Measurements from ENCODE around the gene TTLL5. TPM values are rescaled to one million over a fixed set of nuclear protein-coding genes. Genes with fewer than 3 reads are reported as not detected.
A peak's percentile ranks its signal among the peaks of the same experiment; 100 is the strongest.

TTLL5 gene
- total and polyA plus RNA-seq, 7 donors = 4.8 to 36.6 (median 17.9) TPM

GRCh38 chr14:75657331-75657730 lies 3.7 kb upstream of the TTLL5 start:
- H3K9me3 ChIP-seq = no peaks in the 10 kb centered on the region
- 83 to 89% methylated on average over 4 of the region's 4 CpGs for WGBS, 2 donors
- TF ChIP-seq POLR2A (IDR thresholded peaks at IDR 0.05) (no peak), CTCF (IDR thresholded peaks at IDR 0.05) (no peak), EP300 (IDR thresholded peaks at IDR 0.05) (no peak), POLR2AphosphoS5 (IDR thresholded peaks at IDR 0.05) (no peak)
- no peaks in the 10 kb centered on the region for H3K27me3 ChIP-seq
- H3K36me3 ChIP-seq = peaks cover 0 to 36% (median 2%) of the 10 kb centered on the region in 4 donors
- peaks cover 0 to 20% (median 18%) of the 10 kb centered on the region in 4 donors for H3K4me1 ChIP-seq
- H3K4me3 ChIP-seq = no peak overlapping the region
- intact Hi-C loops (cut with DNase I) = loop anchor here (10.0 kb wide), 1 partner anchor 343 kb away; no protein-coding TSS in a partner anchor
- DNase-seq = no peak
- no peak overlapping the region for H3K27ac ChIP-seq

DNA sequence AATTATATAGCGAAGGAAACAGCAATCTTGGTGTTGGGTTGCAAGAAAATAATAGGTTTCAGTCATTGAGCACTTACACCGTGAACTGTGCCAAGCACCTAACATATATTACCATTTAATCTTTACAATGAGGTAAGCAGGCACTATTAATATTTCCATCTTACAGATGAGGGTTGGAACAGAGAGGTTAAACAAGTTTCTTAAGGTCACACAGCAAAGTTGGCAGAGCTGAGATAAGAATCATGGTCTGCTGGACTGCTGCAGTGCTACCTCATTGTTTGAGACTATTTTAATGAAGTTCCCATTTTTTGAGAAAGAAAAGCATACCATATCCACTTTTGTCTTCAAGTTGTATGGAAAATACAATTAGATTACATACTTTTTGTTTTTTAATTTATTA lies 2.1 kb upstream of the TTLL5 start:
- no peak for DNase-seq
- Histone ChIP-seq H3K4me3 (no peak overlapping the region), H3K27me3 (no peaks in the 10 kb centered on the region), H3K4me1 (peaks cover 0 to 22% (median 20%) of the 10 kb centered on the region in 4 donors), H3K27ac (no peak overlapping the region), H3K9me3 (no peaks in the 10 kb centered on the region), H3K36me3 (peaks cover 0 to 30% (median 2%) of the 10 kb centered on the region in 4 donors)
- WGBS, 2 donors = 99 to 100% methylated on average over 2 of the region's 2 CpGs
- intact Hi-C loops (cut with DNase I) = loop anchor here (10.0 kb wide), 1 partner anchor 344 kb away; no protein-coding TSS in a partner anchor
- TF ChIP-seq POLR2A (IDR thresholded peaks at IDR 0.05) = no peak
- TF ChIP-seq EP300 (IDR thresholded peaks at IDR 0.05) = no peak
- no peak for TF ChIP-seq CTCF (IDR thresholded peaks at IDR 0.05)
- no peak for TF ChIP-seq POLR2AphosphoS5 (IDR thresholded peaks at IDR 0.05)

DNA sequence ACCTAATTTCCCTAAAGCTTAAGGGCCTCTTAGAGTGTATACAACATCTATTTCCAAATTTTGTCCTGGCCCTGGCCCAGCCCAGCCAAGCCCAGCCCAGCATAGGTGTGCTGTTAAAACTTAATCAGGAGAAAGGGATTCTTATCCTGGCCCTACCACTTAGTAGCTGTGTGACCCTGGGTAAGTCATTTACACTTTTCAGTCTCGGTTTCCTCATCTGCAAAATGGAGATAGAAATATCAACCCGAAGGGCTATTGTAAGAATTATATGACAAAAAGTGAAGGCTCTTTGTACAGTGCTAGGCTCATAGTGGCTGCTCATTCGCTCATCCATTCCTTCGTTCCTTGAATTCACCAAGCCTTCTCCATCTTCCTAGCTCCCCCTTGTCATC lies 812 bp upstream of the TTLL5 start:
- TF ChIP-seq EP300 (IDR thresholded peaks at IDR 0.05) (no peak), POLR2AphosphoS5 (IDR thresholded peaks at IDR 0.05) (no peak), CTCF (IDR thresholded peaks at IDR 0.05) (no peak), POLR2A (IDR thresholded peaks at IDR 0.05) (no peak)
- WGBS, 2 donors = 7 to 19% methylated on average over 4 of the region's 4 CpGs
- Histone ChIP-seq H3K9me3 (no peaks in the 10 kb centered on the region), H3K4me3 (peak overlapping the region; percentile 82 to 96 (median 90)), H3K36me3 (peaks cover 0 to 31% (median 2%) of the 10 kb centered on the region in 4 donors), H3K27ac (peak overlapping the region; percentile 88 to 92 (median 90)), H3K4me1 (peaks cover 0 to 22% (median 19%) of the 10 kb centered on the region in 4 donors), H3K27me3 (no peaks in the 10 kb centered on the region)
- intact Hi-C loops (cut with DNase I) = no loop called here
- no peak for DNase-seq

DNA sequence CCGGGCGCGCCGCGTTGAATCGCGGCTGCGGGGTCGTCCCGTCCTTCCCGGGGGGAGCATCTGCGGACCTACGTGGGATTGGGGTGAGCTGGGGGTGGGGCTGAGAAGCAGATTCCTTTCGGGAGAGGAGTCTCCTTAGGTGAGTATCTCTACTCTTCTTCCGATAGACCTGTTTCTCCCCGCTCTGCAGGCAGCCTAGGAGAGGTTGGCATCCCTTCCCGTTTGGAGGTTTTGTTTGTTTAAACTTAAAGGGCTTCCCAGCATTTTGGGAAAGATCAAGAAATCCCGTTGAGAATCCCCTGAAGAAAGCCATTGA lies 411 bp downstream of the TTLL5 start:
- H3K4me1 ChIP-seq = peaks cover 0 to 22% (median 19%) of the 10 kb centered on the region in 4 donors
- DNase-seq = no peak
- H3K27me3 ChIP-seq = no peaks in the 10 kb centered on the region
- 0 to 1% methylated on average over 18 of the region's 18 CpGs for WGBS, 2 donors
- H3K36me3 ChIP-seq = peaks cover 0 to 25% (median under 1%) of the 10 kb centered on the region in 4 donors
- H3K4me3 ChIP-seq = peak overlapping the region; percentile 82 to 96 (median 90)
- TF ChIP-seq POLR2A (IDR thresholded peaks at IDR 0.05) (no peak), CTCF (IDR thresholded peaks at IDR 0.05) (no peak), EP300 (IDR thresholded peaks at IDR 0.05) (no peak), POLR2AphosphoS5 (IDR thresholded peaks at IDR 0.05) (no peak)
- no peaks in the 10 kb centered on the region for H3K9me3 ChIP-seq
- H3K27ac ChIP-seq = peak overlapping the region; percentile 88 to 92 (median 90)
- intact Hi-C loops (cut with DNase I) = no loop called here

DNA sequence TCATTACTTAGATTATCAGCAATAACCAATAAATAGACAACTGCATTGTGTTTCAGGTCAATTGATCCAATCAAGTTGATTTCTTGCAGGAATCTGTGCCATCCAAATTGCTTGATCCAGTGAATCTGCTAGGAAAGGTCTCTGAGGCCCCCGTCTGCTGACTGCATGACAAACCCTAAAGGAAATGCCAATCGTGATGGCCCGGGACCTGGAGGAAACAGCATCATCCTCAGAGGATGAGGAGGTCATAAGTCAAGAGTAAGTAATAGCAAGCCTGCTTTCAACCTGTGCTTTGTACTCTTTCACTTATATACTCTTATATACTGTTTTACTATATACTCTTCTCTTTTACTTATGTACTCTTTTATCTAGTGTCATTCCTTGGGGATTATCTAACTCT lies 1.9 kb downstream of the TTLL5 start:
- Histone ChIP-seq H3K27me3 (no peaks in the 10 kb centered on the region), H3K4me1 (peaks cover 0 to 22% (median 19%) of the 10 kb centered on the region in 4 donors), H3K9me3 (no peaks in the 10 kb centered on the region), H3K36me3 (peaks cover 0 to 16% (median 0%) of the 10 kb centered on the region in 4 donors), H3K27ac (no peak overlapping the region), H3K4me3 (no peak overlapping the region)
- no peak for DNase-seq
- WGBS, 2 donors = 81 to 91% methylated on average over 3 of the region's 3 CpGs
- no peak for TF ChIP-seq POLR2AphosphoS5 (IDR thresholded peaks at IDR 0.05)
- no peak for TF ChIP-seq CTCF (IDR thresholded peaks at IDR 0.05)
- no peak for TF ChIP-seq POLR2A (IDR thresholded peaks at IDR 0.05)
- TF ChIP-seq EP300 (IDR thresholded peaks at IDR 0.05) = no peak
- intact Hi-C loops (cut with DNase I) = no loop called here
